Measurements from ENCODE around the gene FAM227A. TPM values are rescaled to one million over a fixed set of nuclear protein-coding genes. Genes with fewer than 3 reads are reported as not detected.

The FAM227A gene
- total RNA-seq, 4 donors from 2014 or later: 0.24 to 7.3 (median 0.73) TPM

GRCh38 chr22:38531251-38531938 lies 124.8 kb downstream of the FAM227A start:
- ATAC-seq (ENCODE audit: low FRiP score): no peak
- no peak for DNase-seq (ENCODE audit: low spot score)

More at GRCh38 chr22:38531251-38531938, 124.8 kb downstream of the FAM227A start:
- no peak for TF ChIP-seq CTCF (IDR thresholded peaks at IDR 0.05)

Other genes with a start within 250 kb of the FAM227A start
- under 1 TPM in 2 of 4 donors, not detected in 2; 0.28 to 0.84 TPM for gene KCNJ4, start 201.2 kb downstream of the FAM227A start, total RNA-seq
- gene KDELR3, start 188.3 kb downstream of the FAM227A start, total RNA-seq: 10 to 100 TPM; 10.2 to 30.6 (median 15.1) TPM
- gene DDX17, start 150.1 kb downstream of the FAM227A start, total RNA-seq: 100 to 1,000 TPM; 330 to 572 (median 383) TPM
- gene DMC1, start 86.2 kb downstream of the FAM227A start, total RNA-seq: 1 to 10 TPM in 1 of 4 donors, under 1 TPM in 2, not detected in 1; 0.84 to 1.4 (median 0.84) TPM
- 10 to 100 TPM in 3 of 4 donors, 1 to 10 TPM in 1; 7.6 to 25.9 (median 17.4) TPM for gene CBY1, start 246 bp upstream of the FAM227A start, total RNA-seq
- gene TOMM22, start 25.6 kb upstream of the FAM227A start, total RNA-seq: 10 to 100 TPM; 33.4 to 48.4 (median 40.0) TPM
- 100 to 1,000 TPM in 1 of 4 donors, 10 to 100 TPM in 3; 61.9 to 130 (median 66.3) TPM for gene JOSD1, start 44.6 kb upstream of the FAM227A start, total RNA-seq
- gene GTPBP1, start 49.6 kb upstream of the FAM227A start, total RNA-seq: 10 to 100 TPM; 31.3 to 75.7 (median 51.4) TPM
- 100 to 1,000 TPM; 302 to 509 (median 347) TPM for gene SUN2, start 99.6 kb upstream of the FAM227A start, total RNA-seq
- 10 to 100 TPM in 2 of 4 donors, 1 to 10 TPM in 2; 6.7 to 12.8 (median 9.4) TPM for gene DNAL4, start 137.8 kb upstream of the FAM227A start, total RNA-seq
- gene NPTXR, start 187.6 kb upstream of the FAM227A start, total RNA-seq: 1 to 10 TPM; 2.4 to 3.8 (median 3.0) TPM
- gene CBX6, start 215.8 kb upstream of the FAM227A start, total RNA-seq: 10 to 100 TPM; 27.4 to 59.6 (median 34.9) TPM

All from omental fat pad (tissue), 4 donors.